Esophagus (tissue), 2 donors: Measurements from ENCODE around the gene PTPRM. TPM values are rescaled to one million over a fixed set of nuclear protein-coding genes. Genes with fewer than 3 reads are reported as not detected.
A peak's percentile ranks its signal among the peaks of the same experiment; 100 is the strongest.

ENCODE experiments used
- H3K27ac ChIP-seq, 2 donors: one replicate each; pipeline ENCODE4 v1.5.1; 2013; ENCODE audit warnings: low read depth in 2 of 2, mild to moderate bottlenecking in 2 of 2, inconsistent platforms in 1 of 2, low read length in 1 of 2, moderate library complexity in 1 of 2
- H3K27me3 ChIP-seq, 2 donors: one replicate each; pipeline ENCODE4 v1.6.1; 2013; ENCODE audit warnings: low read length in 2 of 2, control low read depth in 1 of 2, mild to moderate bottlenecking in 1 of 2; ENCODE audit not compliant: insufficient read depth in 2 of 2, control insufficient read depth in 1 of 2
- H3K36me3 ChIP-seq, 2 donors: one replicate each; pipeline ENCODE4 v1.6.1; 2013; ENCODE audit warnings: low read length in 1 of 2; ENCODE audit not compliant: control insufficient read depth in 2 of 2, insufficient read depth in 2 of 2
- H3K4me1 ChIP-seq, 2 donors: one replicate each; pipeline ENCODE4 v1.6.1; 2013; ENCODE audit warnings: low read length in 1 of 2; ENCODE audit not compliant: control insufficient read depth in 2 of 2, insufficient read depth in 2 of 2
- H3K4me3 ChIP-seq, 2 donors: one replicate each; pipeline ENCODE4 v1.5.1; 2013; ENCODE audit warnings: low read length in 2 of 2, mild to moderate bottlenecking in 2 of 2, low read depth in 1 of 2, moderate library complexity in 1 of 2
- H3K9me3 ChIP-seq, 2 donors: one replicate each; pipeline ENCODE4 v1.6.1; 2013; ENCODE audit warnings: mild to moderate bottlenecking in 2 of 2, low read depth in 1 of 2, low read length in 1 of 2, moderate library complexity in 1 of 2; ENCODE audit not compliant: control insufficient read depth in 2 of 2, insufficient read depth in 1 of 2
- WGBS, 2 donors: extraction: QIAGEN DNeasy Blood & Tissue Kit; methylation state at CpG; one replicate each; pipeline ENCODE4 v1.1.7; 2013; 5-methylcytosine and 5-hydroxymethylcytosine counted together
- polyA plus RNA-seq, 2 donors: library from polyadenylated mRNA; stranded (reverse); fragments of 200-250 nt; gene quantifications; one replicate each; pipeline ENCODE4 v1.2.3, GENCODE V29; 2013
- donor health status: healthy with polysubstance abuse.
- donor health status: Bipolar disorder and iron deficiency.

PTPRM gene
- polyA plus RNA-seq, 2 donors, result 6.3 to 10.4 TPM

DNA sequence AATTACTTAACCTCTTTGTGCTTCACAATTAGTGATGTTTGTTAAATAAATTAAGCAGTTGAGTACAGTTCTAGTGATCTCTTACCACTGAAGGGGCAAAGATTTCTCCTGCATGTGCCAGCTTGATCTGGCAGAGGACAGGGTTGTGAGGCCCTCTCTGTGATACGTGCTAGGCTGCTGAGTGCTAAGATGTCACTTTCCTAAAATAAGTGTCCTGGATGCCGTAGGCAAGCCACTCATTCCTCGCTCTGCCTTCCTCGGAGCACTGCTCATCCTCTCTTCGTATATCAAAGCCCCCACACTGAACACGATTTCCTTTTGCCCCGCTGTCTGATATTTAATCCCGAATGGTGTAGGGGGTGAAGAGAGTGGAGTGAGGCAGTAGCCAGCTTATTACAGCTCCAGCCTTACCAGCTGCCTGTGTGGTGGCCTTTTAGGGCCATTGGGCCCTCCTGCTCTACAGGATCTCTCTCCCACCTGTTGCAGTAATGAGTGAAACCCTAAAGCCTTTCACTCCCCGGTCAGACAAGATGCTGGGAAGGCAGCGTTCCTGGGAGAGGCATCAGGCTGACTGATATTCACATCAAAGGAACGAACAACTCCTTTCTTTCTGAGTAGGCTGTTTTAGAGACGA, 40.5 kb downstream of the PTPRM start:
- H3K27ac ChIP-seq, result peak overlapping the region in 1 of 2 donors; percentile 30
- H3K4me3 ChIP-seq, result no peak overlapping the region

DNA sequence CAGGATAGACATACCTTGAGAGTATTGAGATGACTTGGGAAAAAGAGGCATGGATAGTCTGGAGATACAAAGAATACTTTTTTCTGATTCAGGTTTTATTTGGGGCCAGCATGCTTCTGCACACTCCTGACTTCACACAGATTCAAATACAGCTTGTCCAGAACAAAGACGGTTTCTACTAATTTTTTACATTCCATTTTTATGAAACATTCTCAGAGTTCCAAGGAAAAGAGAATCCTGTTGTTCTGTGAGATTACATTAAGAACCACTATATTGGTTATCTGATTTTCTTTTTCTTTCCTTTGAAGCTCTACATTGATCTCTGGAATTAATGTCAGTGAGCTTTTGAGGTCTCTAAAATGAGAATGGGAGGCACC, 41.0 kb downstream of the PTPRM start:
- H3K4me1 ChIP-seq, result no peaks in the 10 kb centered on the region
- H3K27me3 ChIP-seq, result no peaks in the 10 kb centered on the region
- H3K9me3 ChIP-seq, result no peaks in the 10 kb centered on the region
- peak overlapping the region in 1 of 2 donors; percentile 30 for H3K27ac ChIP-seq
- H3K36me3 ChIP-seq, result no peaks in the 10 kb centered on the region
- 50 to 58% methylated on average over 1 of the region's 1 CpG for WGBS, 2 donors
- H3K4me3 ChIP-seq, result no peak overlapping the region

More for the DNA sequence above, 40.5 kb downstream of the PTPRM start:
- Histone ChIP-seq H3K9me3 (no peaks in the 10 kb centered on the region), H3K27me3 (no peaks in the 10 kb centered on the region), H3K36me3 (no peaks in the 10 kb centered on the region), H3K4me1 (no peaks in the 10 kb centered on the region)
- WGBS, 2 donors, result 81 to 85% methylated on average over 12 of the region's 12 CpGs

DNA sequence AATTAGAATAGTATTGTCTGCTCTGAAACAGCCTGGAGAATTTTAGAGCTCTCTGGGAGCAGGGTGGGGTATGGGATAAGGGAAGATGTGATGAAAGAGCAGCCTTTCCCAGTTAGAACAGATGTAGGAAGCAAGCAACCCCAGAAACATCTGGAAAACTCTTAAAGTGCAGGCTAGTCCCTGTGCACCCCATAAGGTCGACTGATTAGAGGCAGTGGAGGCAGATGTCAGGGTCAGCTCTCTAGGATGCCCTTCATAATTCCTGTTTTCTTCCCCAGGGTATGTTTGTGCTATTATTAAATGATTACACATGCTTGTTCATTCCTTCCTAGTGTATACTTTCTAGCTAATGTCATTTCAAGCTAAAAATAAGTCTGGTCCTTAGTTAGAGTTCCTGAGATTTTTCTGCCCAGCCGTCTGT, 41.7 kb downstream of the PTPRM start:
- Histone ChIP-seq H3K4me3 (no peak overlapping the region), H3K4me1 (no peaks in the 10 kb centered on the region), H3K27me3 (no peaks in the 10 kb centered on the region), H3K9me3 (no peaks in the 10 kb centered on the region), H3K36me3 (no peaks in the 10 kb centered on the region), H3K27ac (no peak overlapping the region)
- WGBS, 2 donors, result 46 to 56% methylated on average over 2 of the region's 2 CpGs

DNA sequence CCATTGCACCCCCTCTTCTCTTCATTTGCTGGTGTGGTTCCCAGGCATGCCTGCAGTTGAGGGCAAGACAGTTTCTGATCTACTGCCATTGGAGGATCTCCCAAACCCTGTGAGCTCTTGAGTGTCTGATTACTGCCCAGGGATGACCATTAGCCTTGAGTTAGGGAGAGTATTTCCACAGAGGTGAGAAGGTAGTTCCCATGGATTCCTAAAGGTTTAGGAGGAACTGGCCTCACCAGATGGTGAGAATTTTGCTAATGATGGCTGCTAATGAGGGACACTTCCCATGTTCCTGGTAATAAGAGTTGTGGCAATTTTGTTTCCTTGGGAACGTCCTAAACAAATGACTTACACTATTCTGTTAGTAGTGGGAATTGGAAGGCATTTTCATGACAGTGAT, 42.5 kb downstream of the PTPRM start:
- Histone ChIP-seq H3K36me3 (no peaks in the 10 kb centered on the region), H3K27me3 (no peaks in the 10 kb centered on the region), H3K4me3 (no peak overlapping the region), H3K4me1 (no peaks in the 10 kb centered on the region), H3K27ac (no peak overlapping the region), H3K9me3 (no peaks in the 10 kb centered on the region)
- WGBS, 2 donors, result 82 to 83% methylated on average over 1 of the region's 1 CpG

- Histone ChIP-seq H3K4me1 (peaks cover 0 to 3% of the 10 kb centered on the region in 2 donors), H3K27ac (no peak overlapping the region), H3K4me3 (no peak overlapping the region), H3K27me3 (no peaks in the 10 kb centered on the region), H3K36me3 (no peaks in the 10 kb centered on the region), H3K9me3 (peaks cover 0 to 3% of the 10 kb centered on the region in 2 donors)
- WGBS, 2 donors, result 69 to 87% methylated on average over 4 of the region's 4 CpGs
Measured at GRCh38 chr18:7614042-7614441, 46.9 kb downstream of the PTPRM start.

- no peak overlapping the region for H3K27ac ChIP-seq
- WGBS, 2 donors, result 89 to 93% methylated on average over 9 of the region's 9 CpGs
- peaks cover 0 to 5% of the 10 kb centered on the region in 2 donors for H3K4me1 ChIP-seq
- no peak overlapping the region for H3K4me3 ChIP-seq
- H3K9me3 ChIP-seq, result peaks cover 0 to 3% of the 10 kb centered on the region in 2 donors
- no peaks in the 10 kb centered on the region for H3K27me3 ChIP-seq
- no peaks in the 10 kb centered on the region for H3K36me3 ChIP-seq
Measured at GRCh38 chr18:7615840-7616239, 48.7 kb downstream of the PTPRM start.

GRCh38 chr18:7616661-7617060, 49.5 kb downstream of the PTPRM start:
- no peaks in the 10 kb centered on the region for H3K36me3 ChIP-seq

GRCh38 chr18:7617738-7618422, 50.8 kb downstream of the PTPRM start:
- H3K27ac ChIP-seq, result no peak overlapping the region
- H3K4me1 ChIP-seq, result peaks cover 0 to 5% of the 10 kb centered on the region in 2 donors
- no peaks in the 10 kb centered on the region for H3K36me3 ChIP-seq
- no peak overlapping the region for H3K4me3 ChIP-seq
- no peaks in the 10 kb centered on the region for H3K27me3 ChIP-seq
- WGBS, 2 donors, result 28 to 34% methylated on average over 7 of the region's 7 CpGs
- peaks cover 0 to 3% of the 10 kb centered on the region in 2 donors for H3K9me3 ChIP-seq

More at GRCh38 chr18:7616661-7617060, 49.5 kb downstream of the PTPRM start:
- 65% methylated on average over 4 of the region's 4 CpGs for WGBS, 2 donors
- Histone ChIP-seq H3K4me1 (peaks cover 0 to 5% of the 10 kb centered on the region in 2 donors), H3K27ac (no peak overlapping the region), H3K27me3 (no peaks in the 10 kb centered on the region), H3K9me3 (peaks cover 0 to 3% of the 10 kb centered on the region in 2 donors), H3K4me3 (no peak overlapping the region)

DNA sequence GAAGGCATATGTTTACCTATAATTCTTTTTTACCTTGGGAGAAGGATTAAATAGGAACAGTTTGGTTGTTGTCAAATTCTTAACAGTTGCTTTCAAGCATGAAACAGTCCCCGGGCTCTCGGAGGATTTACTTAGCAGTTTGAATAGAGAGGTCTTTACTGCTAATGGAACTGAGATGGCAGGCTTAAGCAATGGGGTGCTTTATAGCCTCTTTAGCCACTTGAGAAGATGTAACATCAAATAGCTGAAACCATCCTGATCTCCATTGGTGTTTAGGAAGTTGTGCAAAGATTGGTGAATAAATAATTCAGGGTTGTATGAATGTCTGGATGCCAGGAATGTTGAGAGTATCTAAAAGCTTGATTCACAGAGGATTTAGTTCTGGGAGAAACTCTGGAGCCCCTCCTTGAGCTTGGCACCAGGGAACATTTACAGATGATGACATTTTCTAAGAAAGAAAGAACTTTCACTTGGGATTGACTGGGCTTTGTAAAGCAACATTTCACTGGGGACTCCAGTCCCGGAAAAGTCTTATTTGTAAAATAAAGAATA, 51.9 kb downstream of the PTPRM start:
- Histone ChIP-seq H3K4me3 (no peak overlapping the region), H3K36me3 (no peaks in the 10 kb centered on the region), H3K27ac (no peak overlapping the region), H3K9me3 (peaks cover 0 to 3% of the 10 kb centered on the region in 2 donors), H3K27me3 (no peaks in the 10 kb centered on the region), H3K4me1 (peaks cover 0 to 5% of the 10 kb centered on the region in 2 donors)
- 37 to 56% methylated on average over 3 of the region's 3 CpGs for whole genome bisulfite sequencing, 2 donors
